Large intestine (tissue), 3 donors: ENCODE measurements around the gene CEP164. TPM values are rescaled to one million over a fixed set of nuclear protein-coding genes. Genes with fewer than 3 reads are reported as not detected.

Experiments
- DNase-seq, 2 donors: peaks; one replicate each; pipeline versions ENCODE4 v3.0.0 to v3.0.0-alpha.2; 2013
- H3K27ac ChIP-seq: one replicate; pipeline ENCODE4 v1.5.1; 2013; ENCODE audit warnings: low read length
- H3K27me3 ChIP-seq: 2 replicates; pipeline ENCODE4 v1.6.1; 2013; ENCODE audit warnings: low read length; ENCODE audit not compliant: control insufficient read depth, insufficient read depth
- H3K36me3 ChIP-seq: 2 replicates; pipeline ENCODE4 v1.6.1; 2013; ENCODE audit warnings: low read length; ENCODE audit not compliant: control insufficient read depth, insufficient read depth
- H3K4me1 ChIP-seq: one replicate; pipeline ENCODE4 v1.6.1; 2013; ENCODE audit warnings: low read length; ENCODE audit not compliant: control insufficient read depth, insufficient read depth
- H3K4me3 ChIP-seq: one replicate; pipeline ENCODE4 v1.5.1; 2013; ENCODE audit warnings: low read length
- H3K9me3 ChIP-seq: one replicate; pipeline ENCODE4 v1.6.1; 2013; ENCODE audit warnings: mild to moderate bottlenecking, low read depth, low read length, moderate library complexity; ENCODE audit not compliant: control insufficient read depth
- WGBS: methylation state at CpG from one replicate; pipeline ENCODE4 v1.1.5; 2013; ENCODE audit warnings: low lambda C conversion rate; ENCODE audit not compliant: insufficient coverage; 5-methylcytosine and 5-hydroxymethylcytosine counted together
- polyA plus RNA-seq: library from polyadenylated mRNA; unstranded; fragments of 120-200 nt; gene quantifications from one replicate; pipeline ENCODE4 v1.2.1, GENCODE V29; 2013

CEP164 gene
- polyA plus RNA-seq, 1 donor: 31.0 TPM

- H3K27ac ChIP-seq: peak overlapping the region; percentile 48
- peak; percentile 53 to 82 for DNase-seq
- no peaks in the 10 kb centered on the region for H3K27me3 ChIP-seq
- H3K4me3 ChIP-seq: no peak overlapping the region
- H3K36me3 ChIP-seq: no peaks in the 10 kb centered on the region
- H3K4me1 ChIP-seq: peaks cover 20% of the 10 kb centered on the region
- 33% methylated on average over 1 of the region's 12 CpGs for WGBS
- peaks cover 3% of the 10 kb centered on the region for H3K9me3 ChIP-seq
Observed at GRCh38 chr11:117418737-117419481, 91.3 kb downstream of the CEP164 start.

- Histone ChIP-seq H3K27ac (peak overlapping the region; percentile 48), H3K9me3 (peaks cover 3% of the 10 kb centered on the region), H3K4me1 (peaks cover 20% of the 10 kb centered on the region), H3K27me3 (no peaks in the 10 kb centered on the region), H3K4me3 (no peak overlapping the region), H3K36me3 (no peaks in the 10 kb centered on the region)
- WGBS: no CpG with 5 or more reads among the region's 12 CpGs
- DNase-seq: no peak
Observed at GRCh38 chr11:117419482-117420142, 92.0 kb downstream of the CEP164 start.

GRCh38 chr11:117420143-117420485, 92.5 kb downstream of the CEP164 start:
- no peak overlapping the region for H3K27ac ChIP-seq
- DNase-seq: no peak
- no peak overlapping the region for H3K4me3 ChIP-seq
- no CpG with 5 or more reads among the region's 12 CpGs for WGBS
- H3K9me3 ChIP-seq: peaks cover 3% of the 10 kb centered on the region
- peaks cover 20% of the 10 kb centered on the region for H3K4me1 ChIP-seq
- H3K36me3 ChIP-seq: no peaks in the 10 kb centered on the region
- no peaks in the 10 kb centered on the region for H3K27me3 ChIP-seq

- H3K27me3 ChIP-seq: no peaks in the 10 kb centered on the region
- no peak for DNase-seq
- no peaks in the 10 kb centered on the region for H3K36me3 ChIP-seq
- no peak overlapping the region for H3K4me3 ChIP-seq
- WGBS: 100% methylated on average over 1 of the region's 6 CpGs
- peaks cover 20% of the 10 kb centered on the region for H3K4me1 ChIP-seq
- H3K9me3 ChIP-seq: peaks cover 3% of the 10 kb centered on the region
- no peak overlapping the region for H3K27ac ChIP-seq
Observed at GRCh38 chr11:117420598-117420997, 92.9 kb downstream of the CEP164 start.

- H3K27me3 ChIP-seq: no peaks in the 10 kb centered on the region
- peaks cover 3% of the 10 kb centered on the region for H3K9me3 ChIP-seq
- WGBS: no CpG with 5 or more reads among the region's 13 CpGs
- H3K4me3 ChIP-seq: no peak overlapping the region
- peaks cover 20% of the 10 kb centered on the region for H3K4me1 ChIP-seq
- no peaks in the 10 kb centered on the region for H3K36me3 ChIP-seq
- no peak overlapping the region for H3K27ac ChIP-seq
- no peak for DNase-seq
Observed at GRCh38 chr11:117421041-117421440, 93.4 kb downstream of the CEP164 start.

GRCh38 chr11:117421476-117421875, 93.8 kb downstream of the CEP164 start:
- no peak overlapping the region for H3K4me3 ChIP-seq
- DNase-seq: no peak
- WGBS: no CpG with 5 or more reads among the region's 7 CpGs

GRCh38 chr11:117423046-117423575, 95.5 kb downstream of the CEP164 start:
- H3K27ac ChIP-seq: no peak overlapping the region
- H3K4me1 ChIP-seq: peaks cover 16% of the 10 kb centered on the region
- H3K9me3 ChIP-seq: peaks cover 3% of the 10 kb centered on the region
- H3K36me3 ChIP-seq: no peaks in the 10 kb centered on the region
- H3K4me3 ChIP-seq: no peak overlapping the region
- H3K27me3 ChIP-seq: no peaks in the 10 kb centered on the region
- no CpG with 5 or more reads among the region's 14 CpGs for WGBS
- DNase-seq: no peak

More at GRCh38 chr11:117421476-117421875, 93.8 kb downstream of the CEP164 start:
- Histone ChIP-seq H3K27me3 (no peaks in the 10 kb centered on the region), H3K27ac (no peak overlapping the region), H3K9me3 (peaks cover 3% of the 10 kb centered on the region), H3K36me3 (no peaks in the 10 kb centered on the region), H3K4me1 (peaks cover 20% of the 10 kb centered on the region)

GRCh38 chr11:117424781-117425180, 97.1 kb downstream of the CEP164 start:
- no peak for DNase-seq
- Histone ChIP-seq H3K9me3 (peaks cover 3% of the 10 kb centered on the region), H3K4me3 (no peak overlapping the region), H3K4me1 (peaks cover 6% of the 10 kb centered on the region), H3K36me3 (no peaks in the 10 kb centered on the region), H3K27me3 (no peaks in the 10 kb centered on the region), H3K27ac (no peak overlapping the region)
- no CpG with 5 or more reads among the region's 4 CpGs for WGBS

- no peak overlapping the region for H3K4me3 ChIP-seq
- no peaks in the 10 kb centered on the region for H3K27me3 ChIP-seq
- H3K4me1 ChIP-seq: peaks cover 5% of the 10 kb centered on the region
- H3K36me3 ChIP-seq: no peaks in the 10 kb centered on the region
- 50% methylated on average over 2 of the region's 13 CpGs for WGBS
- no peak overlapping the region for H3K27ac ChIP-seq
- H3K9me3 ChIP-seq: no peaks in the 10 kb centered on the region
- no peak for DNase-seq
Observed at GRCh38 chr11:117425679-117426296, 98.1 kb downstream of the CEP164 start.

GRCh38 chr11:117426297-117426685, 98.6 kb downstream of the CEP164 start:
- WGBS: no CpG with 5 or more reads among the region's 17 CpGs

More at GRCh38 chr11:117426297-117426685, 98.6 kb downstream of the CEP164 start:
- no peaks in the 10 kb centered on the region for H3K27me3 ChIP-seq
- no peak overlapping the region for H3K4me3 ChIP-seq
- no peaks in the 10 kb centered on the region for H3K9me3 ChIP-seq
- peaks cover 5% of the 10 kb centered on the region for H3K4me1 ChIP-seq
- H3K27ac ChIP-seq: no peak overlapping the region
- H3K36me3 ChIP-seq: no peaks in the 10 kb centered on the region
- DNase-seq: peak; percentile 45 to 53
